H9 (cell line): ENCODE measurements around the gene TBC1D13. TPM values are rescaled to one million over a fixed set of nuclear protein-coding genes. Genes with fewer than 3 reads are reported as not detected.

ENCODE experiments used
- DNase-seq: peaks from one replicate; pipeline ENCODE4 v3.0.0-alpha.2; 2017
- H2AFZ ChIP-seq: one replicate; pipeline ENCODE4 v1.6.1; 2013; ENCODE audit warnings: mild to moderate bottlenecking, low read length, control low read depth, moderate library complexity
- H2AK5ac ChIP-seq: 2 replicates; pipeline ENCODE4 v1.6.1; 2013; ENCODE audit warnings: low read length, control low read depth, mixed read lengths; ENCODE audit not compliant: insufficient read length
- H2BK120ac ChIP-seq: one replicate; pipeline ENCODE4 v1.6.1; 2013; ENCODE audit warnings: low read depth, mild to moderate bottlenecking, low read length, control low read depth, inconsistent platforms; ENCODE audit not compliant: poor library complexity, severe bottlenecking
- H2BK12ac ChIP-seq: 2 replicates; pipeline ENCODE4 v1.6.1; 2013; ENCODE audit warnings: low read length, control low read depth, mixed read lengths, low read depth; ENCODE audit not compliant: insufficient read length
- H2BK15ac ChIP-seq: 2 replicates; pipeline ENCODE4 v1.6.1; 2013; ENCODE audit warnings: low read depth, low read length, control low read depth
- H2BK20ac ChIP-seq: one replicate; pipeline ENCODE4 v1.6.1; 2013; ENCODE audit warnings: low read depth, mild to moderate bottlenecking, low read length, control low read depth, inconsistent platforms; ENCODE audit not compliant: poor library complexity, severe bottlenecking
- H2BK5ac ChIP-seq: 2 replicates; pipeline ENCODE4 v1.6.1; 2013; ENCODE audit warnings: low read length, control low read depth, mixed read lengths; ENCODE audit not compliant: insufficient read length
- H3K14ac ChIP-seq: 2 replicates; pipeline ENCODE4 v1.6.1; 2013; ENCODE audit warnings: low read length, control low read depth; ENCODE audit not compliant: insufficient read depth
- H3K18ac ChIP-seq: 2 replicates; pipeline ENCODE4 v1.6.1; 2013; ENCODE audit warnings: low read depth, mild to moderate bottlenecking, mixed read lengths, low read length, control low read depth; ENCODE audit not compliant: insufficient read length
- H3K23ac ChIP-seq: 2 replicates; pipeline ENCODE4 v1.6.1; 2013; ENCODE audit warnings: low read length, control low read depth, mixed read lengths, low read depth; ENCODE audit not compliant: insufficient read length
- H3K23me2 ChIP-seq: 2 replicates; pipeline ENCODE4 v1.6.1; 2013; ENCODE audit warnings: low read depth, mild to moderate bottlenecking, mixed read lengths, low read length, control low read depth; ENCODE audit not compliant: insufficient read length, poor library complexity, severe bottlenecking
- H3K27ac ChIP-seq: 2 replicates; pipeline ENCODE4 v1.5.1; 2013; ENCODE audit warnings: low read length, control low read depth, mixed read lengths, low read depth; ENCODE audit not compliant: insufficient read length
- H3K27me3 ChIP-seq: 2 replicates; pipeline ENCODE4 v1.6.1; 2013; ENCODE audit warnings: low read length, control low read depth, inconsistent platforms; ENCODE audit not compliant: insufficient read depth
- H3K4ac ChIP-seq: 2 replicates; pipeline ENCODE4 v1.6.1; 2013; ENCODE audit warnings: low read depth, mild to moderate bottlenecking, control low read depth, inconsistent platforms, low read length, moderate library complexity
- H3K4me1 ChIP-seq: 2 replicates; pipeline ENCODE4 v1.6.1; 2013; ENCODE audit warnings: low read length, control low read depth, inconsistent platforms; ENCODE audit not compliant: insufficient read depth
- H3K4me2 ChIP-seq: 2 replicates; pipeline ENCODE4 v1.6.1; 2013; ENCODE audit warnings: low read length, control low read depth, mixed read lengths; ENCODE audit not compliant: insufficient read length, insufficient read depth
- H3K56ac ChIP-seq: 2 replicates; pipeline ENCODE4 v1.6.1; 2013; ENCODE audit warnings: low read depth, mild to moderate bottlenecking, mixed read lengths, low read length, control low read depth; ENCODE audit not compliant: insufficient read length
- H3K79me1 ChIP-seq: 2 replicates; pipeline ENCODE4 v1.6.1; 2013; ENCODE audit warnings: low read depth, mild to moderate bottlenecking, moderate library complexity, low read length, control low read depth, inconsistent platforms; ENCODE audit not compliant: insufficient read depth, poor library complexity, severe bottlenecking
- H3K79me2 ChIP-seq: 2 replicates; pipeline ENCODE4 v1.6.1; 2013; ENCODE audit warnings: low read length, control low read depth, inconsistent platforms; ENCODE audit not compliant: insufficient read depth
- H3K9ac ChIP-seq: 2 replicates; pipeline ENCODE4 v1.6.1; 2013; ENCODE audit warnings: low read length, control low read depth, mixed read lengths; ENCODE audit not compliant: insufficient read length; ENCODE audit errors: extremely low read depth
- H3K9me3 ChIP-seq: one replicate; pipeline ENCODE4 v1.6.1; 2013; ENCODE audit warnings: low read depth, low read length, inconsistent platforms; ENCODE audit not compliant: control insufficient read depth
- H3T11ph ChIP-seq: one replicate; pipeline ENCODE4 v1.6.1; 2013; ENCODE audit warnings: mild to moderate bottlenecking, low read length, control low read depth, inconsistent platforms
- H4K20me1 ChIP-seq: one replicate; pipeline ENCODE4 v1.6.1; 2013; ENCODE audit not compliant: control insufficient read depth, insufficient read length, insufficient read depth
- H4K5ac ChIP-seq: 2 replicates; pipeline ENCODE4 v1.6.1; 2013; ENCODE audit warnings: low read depth, mild to moderate bottlenecking, mixed read lengths, low read length, control low read depth; ENCODE audit not compliant: insufficient read length
- H4K8ac ChIP-seq: replicated peaks from 2 replicates; pipeline ENCODE4 v1.6.1; 2013; ENCODE audit warnings: low read length, control low read depth, mixed read lengths, low read depth; ENCODE audit not compliant: insufficient read length
- H4K91ac ChIP-seq: 2 replicates; pipeline ENCODE4 v1.6.1; 2013; ENCODE audit warnings: low read depth, mild to moderate bottlenecking, moderate library complexity, mixed read lengths, low read length, control low read depth; ENCODE audit not compliant: insufficient read length
- H3K27ac Mint-ChIP-seq, 3 experiments: 2 replicates in 2 of 3; 3 replicates in 1 of 3; pipeline ENCODE4 v1.8.0; 2020 to 2021; ENCODE audit warnings: mixed read lengths in 3 of 3, mild to moderate bottlenecking in 1 of 3, moderate library complexity in 1 of 3
- H3K27me3 Mint-ChIP-seq: 2 replicates; pipeline ENCODE4 v1.8.0; 2021; ENCODE audit warnings: low read depth, mild to moderate bottlenecking, moderate library complexity, mixed read lengths
- H3K36me3 Mint-ChIP-seq, 3 experiments: 2 replicates in 2 of 3; 3 replicates in 1 of 3; pipeline ENCODE4 v1.8.0; 2020 to 2021; ENCODE audit warnings: low read depth in 3 of 3, mixed read lengths in 3 of 3; ENCODE audit not compliant: insufficient read depth in 1 of 3
- H3K4me1 Mint-ChIP-seq, 2 experiments: 2 replicates each; pipeline ENCODE4 v1.8.0; 2020; ENCODE audit warnings: mixed read lengths in 2 of 2
- H3K4me3 Mint-ChIP-seq, 2 experiments: 2 replicates in 1 of 2; 3 replicates in 1 of 2; pipeline ENCODE4 v1.8.0; 2020 to 2021; ENCODE audit warnings: mild to moderate bottlenecking in 2 of 2, mixed read lengths in 2 of 2, moderate library complexity in 1 of 2
- H3K9me3 Mint-ChIP-seq, 2 experiments: 2 replicates in 1 of 2; 3 replicates in 1 of 2; pipeline ENCODE4 v1.8.0; 2020; ENCODE audit warnings: mild to moderate bottlenecking in 2 of 2, mixed read lengths in 2 of 2, moderate library complexity in 1 of 2
- CTCF ChIP-seq: fragments of 200-600 bp; sonication (generic); conservative IDR thresholded peaks from 3 replicates; pipeline ENCODE4 v1.8.0; 2021; ENCODE audit warnings: antibody characterized with exemption, mild to moderate bottlenecking
- WGBS: extraction: QIAGEN DNeasy Blood & Tissue Kit; methylation state at CpG from one replicate; pipeline ENCODE4 v1.1.7; 2013; ENCODE audit warnings: missing lambda C conversion rate, low lambda C conversion rate, mixed read lengths; ENCODE audit not compliant: insufficient read length; ENCODE audit errors: extremely low coverage; 5-methylcytosine and 5-hydroxymethylcytosine counted together
- total RNA-seq: library from RNA; stranded (reverse); gene quantifications from 2 replicates; pipeline ENCODE4 v1.2.1, GENCODE V29; 2021

Gene TBC1D13
- total RNA-seq, 1 experiment from 2014 or later, result 27.3 TPM

GRCh38 chr9:128805661-128806060, 18.6 kb downstream of the TBC1D13 start:
- H2BK12ac ChIP-seq, result no peak overlapping the region
- no peak overlapping the region for H3K23ac ChIP-seq
- DNase-seq, result no peak
- peaks cover 2 to 51% (median 44%) of the 10 kb centered on the region in 3 experiments; a peak in 5 of 7 replicates for H3K36me3 Mint-ChIP-seq
- TF ChIP-seq CTCF, result no peak
- H3K4ac ChIP-seq, result no peak overlapping the region
- no peak overlapping the region for H2BK120ac ChIP-seq
- WGBS, result no CpG with 5 or more reads among the region's 14 CpGs
- H2AFZ ChIP-seq, result no peak overlapping the region
- H3K27me3 Mint-ChIP-seq, result no peaks in the 10 kb centered on the region
- H3K79me2 ChIP-seq, result no peaks in the 10 kb centered on the region
- no peaks in the 10 kb centered on the region for H3K9me3 ChIP-seq
- H3K4me1 ChIP-seq, result no peaks in the 10 kb centered on the region
- no peak overlapping the region for H2BK20ac ChIP-seq
- H3K9ac ChIP-seq, result no peak overlapping the region
- H2BK15ac ChIP-seq, result no peak overlapping the region
- H3K9me3 Mint-ChIP-seq, result no peaks in the 10 kb centered on the region
- H4K20me1 ChIP-seq, result no peaks in the 10 kb centered on the region
- H3K4me1 Mint-ChIP-seq, result no peaks in the 10 kb centered on the region
- H3K4me2 ChIP-seq, result no peak overlapping the region
- no peak overlapping the region for H3T11ph ChIP-seq
- no peak overlapping the region for H4K91ac ChIP-seq
- no peak overlapping the region for H4K8ac ChIP-seq
- H3K23me2 ChIP-seq, result no peaks in the 10 kb centered on the region
- H3K4me3 Mint-ChIP-seq, result no peak overlapping the region
- H3K56ac ChIP-seq, result no peak overlapping the region
- no peak overlapping the region for H3K14ac ChIP-seq
- H3K27ac Mint-ChIP-seq, result peak overlapping the region in 1 of 3 experiments; percentile 40; a peak in 1 of 7 replicates
- H3K27ac ChIP-seq, result no peak overlapping the region
- no peak overlapping the region for H2BK5ac ChIP-seq
- no peaks in the 10 kb centered on the region for H3K79me1 ChIP-seq
- no peak overlapping the region for H2AK5ac ChIP-seq
- no peaks in the 10 kb centered on the region for H3K27me3 ChIP-seq
- H4K5ac ChIP-seq, result no peak overlapping the region
- H3K18ac ChIP-seq, result no peak overlapping the region
